Left colon (tissue), 2 donors: ENCODE results near the gene ARHGEF16. TPM values are rescaled to one million over a fixed set of nuclear protein-coding genes. Genes with fewer than 3 reads are reported as not detected.

Experiments used
- ATAC-seq: fragments of 200-7000 bp; cut with Tn5 transposase; one replicate; pipeline ENCODE4 v1.9.1; 2020; ENCODE audit warnings: mild to moderate bottlenecking, moderate library complexity
- DNase-seq, 2 donors: peaks; one replicate each; pipeline ENCODE4 v3.0.0-alpha.2; 2020
- intact Hi-C, 2 donors: fragments of 100-400 bp; cut with DNase I in 1 of 2; cut with micrococcal nuclease in 1 of 2; formaldehyde crosslinking; loops; one replicate each; pipeline versions ENCODE4 v1.11.2 to v1.14.0; 2022; cut with DNase I, micrococcal nuclease
- total RNA-seq, 2 donors: library from RNA; stranded (reverse); fragmentation: NEBNext Ultra II Directional; extraction: Animal tissue kit (Norgen Biotek cat#: 25700); gene quantifications; one replicate each; pipeline ENCODE4 v1.2.1, GENCODE V29; 2021
- donor health status: DM: no; HTN: no; CAD: no.
- donor health status: DM: yes; HTN: yes; CAD: no.

The ARHGEF16 gene
- total RNA-seq, 2 donors from 2014 or later: 92.4 to 113 TPM

GRCh38 chr1:3419415-3420204 is 34.9 kb upstream of the ARHGEF16 start:
- DNase-seq (peak; percentile 39 to 52), ATAC-seq (peak; percentile 60)
- intact Hi-C loops: loop anchor here (5.0 to 10.0 kb wide), 2 partner anchors 405 to 407 kb away; no protein-coding TSS in a partner anchor

- ATAC-seq: no peak
- no peak for DNase-seq
- intact Hi-C loops: loop anchor here (5.0 to 10.0 kb wide), 2 partner anchors 406 to 408 kb away; no protein-coding TSS in a partner anchor
Observed at GRCh38 chr1:3420218-3420951, 34.1 kb upstream of the ARHGEF16 start.

GRCh38 chr1:3422638-3423037 is 31.8 kb upstream of the ARHGEF16 start:
- DNase-seq (no peak), ATAC-seq (no peak)
- intact Hi-C loops: loop anchor here (5.0 to 10.0 kb wide), 2 partner anchors 408 to 410 kb away; no protein-coding TSS in a partner anchor

- intact Hi-C loops: loop anchor here (5.0 to 10.0 kb wide), 2 partner anchors 409 to 411 kb away; no protein-coding TSS in a partner anchor
- peak; percentile 87 to 91 for DNase-seq
- peak; percentile 92 for ATAC-seq
Observed at GRCh38 chr1:3423245-3423829, 31.1 kb upstream of the ARHGEF16 start.

GRCh38 chr1:3423896-3424611 is 30.4 kb upstream of the ARHGEF16 start:
- intact Hi-C loops: loop anchor here (5.0 to 10.0 kb wide), 2 partner anchors 409 to 412 kb away; no protein-coding TSS in a partner anchor
- ATAC-seq: no peak
- DNase-seq: no peak

- no peak for ATAC-seq
- no peak for DNase-seq
- intact Hi-C loops: loop anchor here in 1 of 2 donors (10.0 kb wide), 1 partner anchor 411 kb away; no protein-coding TSS in a partner anchor
Observed at GRCh38 chr1:3425486-3426215, 28.8 kb upstream of the ARHGEF16 start.

- DNase-seq (no peak), ATAC-seq (no peak)
- intact Hi-C loops: loop anchor here in 1 of 2 donors (10.0 kb wide), 1 partner anchor 412 kb away; no protein-coding TSS in a partner anchor
Observed at GRCh38 chr1:3426956-3427535, 27.4 kb upstream of the ARHGEF16 start.

- ATAC-seq (no peak), DNase-seq (no peak)
- intact Hi-C loops: loop anchor here in 1 of 2 donors (10.0 kb wide), 1 partner anchor 413 kb away; no protein-coding TSS in a partner anchor
Observed at GRCh38 chr1:3427711-3428704, 26.5 kb upstream of the ARHGEF16 start.

- intact Hi-C loops: loop anchor here in 1 of 2 donors (10.0 kb wide), 1 partner anchor 414 kb away; no protein-coding TSS in a partner anchor
- ATAC-seq: no peak
- no peak for DNase-seq
Observed at GRCh38 chr1:3428899-3429298, 25.6 kb upstream of the ARHGEF16 start.

- intact Hi-C loops: loop anchor here in 1 of 2 donors (10.0 kb wide), 1 partner anchor 415 kb away; no protein-coding TSS in a partner anchor
- ATAC-seq (no peak), DNase-seq (no peak)
Observed at GRCh38 chr1:3429320-3429719, 25.1 kb upstream of the ARHGEF16 start.

GRCh38 chr1:3429766-3430165 is 24.7 kb upstream of the ARHGEF16 start:
- intact Hi-C loops: loop anchor here in 1 of 2 donors (10.0 kb wide), 1 partner anchor 415 kb away; no protein-coding TSS in a partner anchor
- DNase-seq (no peak), ATAC-seq (no peak)

GRCh38 chr1:3430406-3430805 is 24.1 kb upstream of the ARHGEF16 start:
- no peak for ATAC-seq
- intact Hi-C loops: no loop called here
- DNase-seq: no peak

- DNase-seq (no peak), ATAC-seq (no peak)
- intact Hi-C loops: no loop called here
Observed at GRCh38 chr1:3430820-3431219, 23.6 kb upstream of the ARHGEF16 start.

- ATAC-seq: no peak
- DNase-seq: no peak
- intact Hi-C loops: no loop called here
Observed at GRCh38 chr1:3431266-3431665, 23.2 kb upstream of the ARHGEF16 start.

GRCh38 chr1:3431686-3432085 is 22.8 kb upstream of the ARHGEF16 start:
- ATAC-seq (no peak), DNase-seq (no peak)
- intact Hi-C loops: no loop called here

GRCh38 chr1:3432306-3432705 is 22.2 kb upstream of the ARHGEF16 start:
- intact Hi-C loops: no loop called here
- no peak for ATAC-seq
- no peak for DNase-seq
